ENCODE results near the gene HINFP.

HINFP gene

GRCh38 chr11:119092880-119093842 is 28.2 kb upstream of the HINFP start:
- TF ChIP-seq, protein P1, sequence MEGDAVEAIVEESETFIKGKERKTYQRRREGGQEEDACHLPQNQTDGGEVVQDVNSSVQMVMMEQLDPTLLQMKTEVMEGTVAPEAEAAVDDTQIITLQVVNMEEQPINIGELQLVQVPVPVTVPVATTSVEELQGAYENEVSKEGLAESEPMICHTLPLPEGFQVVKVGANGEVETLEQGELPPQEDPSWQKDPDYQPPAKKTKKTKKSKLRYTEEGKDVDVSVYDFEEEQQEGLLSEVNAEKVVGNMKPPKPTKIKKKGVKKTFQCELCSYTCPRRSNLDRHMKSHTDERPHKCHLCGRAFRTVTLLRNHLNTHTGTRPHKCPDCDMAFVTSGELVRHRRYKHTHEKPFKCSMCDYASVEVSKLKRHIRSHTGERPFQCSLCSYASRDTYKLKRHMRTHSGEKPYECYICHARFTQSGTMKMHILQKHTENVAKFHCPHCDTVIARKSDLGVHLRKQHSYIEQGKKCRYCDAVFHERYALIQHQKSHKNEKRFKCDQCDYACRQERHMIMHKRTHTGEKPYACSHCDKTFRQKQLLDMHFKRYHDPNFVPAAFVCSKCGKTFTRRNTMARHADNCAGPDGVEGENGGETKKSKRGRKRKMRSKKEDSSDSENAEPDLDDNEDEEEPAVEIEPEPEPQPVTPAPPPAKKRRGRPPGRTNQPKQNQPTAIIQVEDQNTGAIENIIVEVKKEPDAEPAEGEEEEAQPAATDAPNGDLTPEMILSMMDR (IDR thresholded peaks at IDR 0.05; ENCODE audit: low read depth, low read length): no peak
- no peak for DNase-seq (ENCODE audit: extremely low read depth, low read depth)

DNA sequence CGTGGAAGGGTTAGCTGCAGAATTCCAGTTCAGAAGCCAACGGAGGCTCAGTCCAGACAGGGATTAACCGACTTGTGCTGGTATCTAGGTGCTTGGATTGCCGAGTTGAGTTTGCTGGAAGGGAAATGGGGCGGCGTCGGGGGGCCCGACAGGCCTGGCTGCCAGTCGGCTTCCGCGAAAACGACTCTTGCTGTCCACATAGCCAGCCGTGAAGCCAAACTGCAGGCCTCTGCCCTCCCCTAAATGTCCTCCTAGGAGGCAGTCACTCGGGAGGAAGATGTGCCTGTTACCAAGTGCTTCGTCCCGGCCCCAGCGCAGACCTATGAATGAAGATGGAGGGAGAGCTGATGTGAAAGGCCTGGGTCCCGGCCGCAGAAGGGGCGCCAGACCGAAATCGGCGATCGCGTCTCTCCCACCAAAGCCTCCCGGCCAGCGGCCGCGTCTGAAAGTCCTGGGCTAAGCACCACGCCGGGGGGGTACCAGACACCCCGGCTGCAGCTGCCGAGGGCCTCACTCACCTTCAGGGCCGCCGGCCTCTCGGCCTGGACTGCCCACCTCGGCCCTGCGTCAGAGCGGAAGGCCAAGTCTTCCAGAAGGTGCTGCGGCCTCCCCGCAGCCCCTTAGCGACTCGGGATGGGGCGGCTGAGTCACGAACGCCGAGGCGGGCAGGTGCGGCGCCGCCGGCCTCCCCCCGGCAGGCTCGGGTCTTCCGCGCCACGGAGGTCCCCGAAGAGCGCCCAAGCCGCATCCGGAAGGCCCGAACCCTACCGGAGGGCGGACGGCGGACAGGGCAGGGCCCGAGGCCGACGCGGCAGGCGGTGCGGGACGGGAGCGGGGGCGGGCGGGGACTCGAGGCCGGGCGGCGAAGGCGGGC is 27.2 kb upstream of the HINFP start:
- no peak for DNase-seq (ENCODE audit: extremely low read depth, low read depth)
- TF ChIP-seq, protein P1 (IDR thresholded peaks at IDR 0.05; ENCODE audit: low read depth, low read length): no peak

GRCh38 chr11:119094816-119095065 is 26.6 kb upstream of the HINFP start:
- peak; percentile 69 for DNase-seq (ENCODE audit: extremely low read depth, low read depth)
- TF ChIP-seq, protein P1 (IDR thresholded peaks at IDR 0.05; ENCODE audit: low read depth, low read length): peak; percentile 72

- TF ChIP-seq, protein P1 (IDR thresholded peaks at IDR 0.05; ENCODE audit: low read depth, low read length): no peak; the same call in 1 of the 2 replicates
- peak; percentile 99 for DNase-seq (ENCODE audit: extremely low read depth, low read depth)
Measured at GRCh38 chr11:119095066-119095880, 26.1 kb upstream of the HINFP start.

DNA sequence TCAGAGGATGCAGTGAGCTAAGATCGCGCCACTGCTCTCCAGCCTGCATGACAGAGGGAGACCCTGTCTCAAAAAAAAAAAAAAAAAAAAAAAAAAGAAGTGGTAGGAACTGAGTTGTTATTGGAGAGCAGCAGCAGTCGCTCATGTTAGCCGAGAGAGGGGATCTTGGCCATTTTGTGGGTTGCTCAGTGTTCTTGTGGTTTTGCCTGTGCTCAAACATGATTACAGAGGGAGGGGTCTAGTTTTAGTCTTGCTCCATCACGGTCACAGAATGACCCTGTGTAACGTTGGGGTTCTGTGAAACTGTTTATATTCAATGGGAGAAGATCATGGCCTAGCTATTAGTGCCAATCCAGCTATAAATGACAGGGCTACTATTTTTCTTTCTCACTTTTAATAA is 21.7 kb upstream of the HINFP start:
- no peak for DNase-seq (ENCODE audit: extremely low read depth, low read depth)
- TF ChIP-seq, protein P1 (IDR thresholded peaks at IDR 0.05; ENCODE audit: low read depth, low read length): no peak

- TF ChIP-seq, protein P1 (IDR thresholded peaks at IDR 0.05; ENCODE audit: low read depth, low read length): peak; percentile 49
- DNase-seq (ENCODE audit: extremely low read depth, low read depth): no peak
Measured at GRCh38 chr11:119100246-119100970, 21.0 kb upstream of the HINFP start.
